NCI-H460 (cell line): ENCODE data around the gene MCC. TPM values are rescaled to one million over a fixed set of nuclear protein-coding genes. Genes with fewer than 3 reads are reported as not detected.

Source experiments
- DNase-seq: peaks from one replicate; pipeline ENCODE4 v3.0.0-alpha.2; 2016; ENCODE audit warnings: low read depth; ENCODE audit errors: extremely low read depth
- total RNA-seq: library from RNA; depleted of rRNA; stranded (reverse); fragments of >200 nt; shearing (Covaris generic); gene quantifications from 2 replicates; pipeline ENCODE4 v1.2.3, GENCODE V29; 2014

MCC gene
- total RNA-seq, 1 experiment from 2014 or later: 19.5 TPM

GRCh38 chr5:113190347-113190746 lies 297.9 kb downstream of the MCC start:
- no peak for DNase-seq

- no peak for DNase-seq
These were observed 299.0 kb downstream of the MCC start for GRCh38 chr5:113189291-113189690.

DNA sequence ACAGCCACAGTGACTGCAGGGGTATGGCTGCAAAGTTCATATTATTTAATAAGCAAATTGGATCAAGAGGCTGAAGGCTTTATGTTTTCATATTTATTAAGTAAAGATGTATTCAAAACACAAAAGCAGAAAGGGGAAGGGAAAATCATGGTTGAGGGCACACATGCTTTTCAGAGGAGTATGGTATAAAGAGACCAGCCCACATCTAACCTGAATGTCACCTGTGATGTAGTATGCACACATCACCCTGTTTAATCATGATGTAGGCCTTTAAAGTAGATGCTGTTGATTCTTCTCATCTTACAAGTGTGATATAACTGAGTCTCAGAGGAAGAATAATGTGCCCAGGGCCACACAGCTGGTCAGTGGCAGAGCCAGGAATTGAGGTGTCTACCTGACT lies 299.8 kb downstream of the MCC start:
- no peak for DNase-seq

- no peak for DNase-seq
These were observed 300.3 kb downstream of the MCC start for GRCh38 chr5:113187906-113188305.

- DNase-seq: no peak
These were observed 302.2 kb downstream of the MCC start for GRCh38 chr5:113186061-113186460.

GRCh38 chr5:113183694-113184093 lies 304.6 kb downstream of the MCC start:
- DNase-seq: no peak

GRCh38 chr5:113182658-113183344 lies 305.5 kb downstream of the MCC start:
- DNase-seq: no peak

DNA sequence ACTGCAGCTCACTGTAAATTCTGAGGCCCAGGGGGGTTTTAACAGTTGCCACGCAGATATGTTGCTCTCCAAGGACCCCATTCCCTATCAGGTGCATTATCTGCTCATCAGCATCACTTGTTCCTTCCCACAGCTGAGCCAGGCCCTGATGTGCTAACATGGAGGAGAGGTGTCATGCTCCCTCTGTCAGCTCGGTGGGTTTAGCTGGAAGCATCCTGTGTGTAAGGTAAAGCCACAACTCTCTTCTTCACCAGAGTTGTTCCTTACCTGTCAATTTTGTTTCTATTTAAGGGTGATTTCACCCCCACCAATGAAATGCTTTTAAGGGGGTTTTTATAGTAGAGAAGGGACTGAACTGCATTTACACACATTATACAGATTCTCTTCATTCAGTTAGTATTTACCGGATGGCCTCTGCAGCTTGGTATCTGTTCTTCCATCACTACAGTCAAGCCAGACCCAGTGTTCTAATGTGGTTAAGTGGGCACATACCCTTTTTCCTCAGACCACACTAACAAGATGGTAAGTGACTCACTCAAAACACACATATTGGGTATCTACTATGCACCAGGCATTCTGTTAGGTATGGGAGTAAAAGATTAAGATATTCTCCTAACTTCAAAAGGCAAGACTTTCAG lies 306.3 kb downstream of the MCC start:
- no peak for DNase-seq

GRCh38 chr5:113181409-113181808 lies 306.8 kb downstream of the MCC start:
- no peak for DNase-seq

DNA sequence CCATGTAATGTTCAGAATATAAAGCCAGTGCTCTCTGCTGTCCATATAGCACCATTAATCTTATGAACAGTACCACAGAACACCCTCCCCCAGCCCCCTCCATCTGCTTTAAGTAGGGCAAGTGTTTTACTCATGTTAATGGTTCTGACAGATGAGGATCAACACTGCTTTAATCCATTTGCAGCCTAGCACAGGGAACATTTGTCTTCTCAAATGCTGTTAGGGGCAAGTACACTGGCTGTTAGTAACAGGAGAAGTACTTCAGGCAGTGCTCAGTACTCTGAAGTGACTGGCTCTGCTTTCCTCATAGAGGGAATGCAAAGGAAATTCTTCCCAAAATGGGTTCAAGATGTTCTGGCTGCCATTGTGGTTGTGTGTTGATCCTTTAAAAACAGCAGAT lies 309.1 kb downstream of the MCC start:
- DNase-seq: no peak

- DNase-seq: no peak
These were observed 310.0 kb downstream of the MCC start for GRCh38 chr5:113178073-113178779.

- no peak for DNase-seq
These were observed 311.0 kb downstream of the MCC start for GRCh38 chr5:113177225-113177624.

DNA sequence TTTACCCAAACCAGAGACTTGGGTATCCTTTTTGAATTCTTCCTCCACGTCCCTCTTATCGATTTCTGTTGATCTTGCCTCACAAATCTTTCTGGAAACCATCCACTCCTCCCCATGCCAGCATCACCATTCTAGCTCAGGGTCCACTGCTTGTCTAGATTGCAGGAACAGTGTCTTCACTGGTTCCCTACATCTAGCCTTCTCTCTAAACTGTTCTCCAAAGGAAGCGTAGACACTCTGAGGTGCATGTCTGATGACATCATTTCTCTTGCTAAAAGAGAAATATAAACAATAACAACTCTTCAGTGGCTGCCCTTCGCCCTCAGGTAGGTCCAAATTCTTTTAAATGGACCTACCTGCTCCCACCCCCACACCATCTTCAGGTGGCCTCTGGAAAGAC lies 311.5 kb downstream of the MCC start:
- DNase-seq: no peak

GRCh38 chr5:113176196-113176595 lies 312.1 kb downstream of the MCC start:
- no peak for DNase-seq

DNA sequence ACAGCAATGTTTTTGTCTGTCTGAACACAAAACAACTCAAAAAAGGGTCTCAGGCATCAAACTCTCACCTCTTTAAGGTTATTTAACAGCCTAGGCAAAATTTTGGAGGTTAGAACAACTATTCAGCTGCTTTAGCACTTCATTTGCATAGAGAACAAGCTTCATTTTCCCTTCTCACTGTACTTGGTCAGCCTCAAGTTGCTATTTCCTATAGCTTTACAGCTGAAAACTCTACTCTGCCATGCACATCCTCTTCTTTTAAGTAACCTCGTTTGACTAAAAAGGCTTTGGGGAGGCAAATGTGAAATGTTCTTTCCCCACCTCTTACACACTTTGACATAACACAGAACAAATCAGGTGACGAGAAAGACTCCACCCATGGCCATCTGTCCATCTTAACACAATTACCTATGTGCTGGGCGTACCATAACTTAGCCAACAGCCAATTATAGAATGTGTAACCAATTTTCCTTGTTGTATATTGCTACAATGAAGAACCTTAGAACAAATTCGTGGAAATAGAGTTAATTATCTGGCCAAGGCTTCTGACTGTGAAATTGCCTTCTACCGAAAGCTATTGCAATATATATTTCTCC lies 315.9 kb downstream of the MCC start:
- DNase-seq: no peak

GRCh38 chr5:113171520-113171919 lies 316.7 kb downstream of the MCC start:
- DNase-seq: no peak

DNA sequence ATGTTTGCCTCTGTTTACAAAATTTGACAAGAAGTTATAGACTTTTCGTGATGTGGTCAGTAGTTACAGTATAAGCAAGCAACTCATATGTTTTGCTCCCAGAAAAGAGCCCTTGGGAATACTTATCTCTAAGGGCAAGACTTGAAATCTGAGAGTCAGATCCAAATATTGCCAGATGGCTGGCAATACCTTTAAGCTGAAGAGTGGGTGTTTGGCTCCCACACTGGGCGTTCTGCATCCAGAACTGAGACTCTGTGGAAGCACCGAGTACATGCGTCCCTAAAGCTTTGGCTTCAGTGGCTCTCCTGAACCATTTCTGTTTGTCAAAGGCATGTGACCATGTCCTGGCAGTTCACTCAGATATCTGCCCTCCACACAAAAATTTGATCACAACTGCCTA lies 317.5 kb downstream of the MCC start:
- DNase-seq: no peak

DNA sequence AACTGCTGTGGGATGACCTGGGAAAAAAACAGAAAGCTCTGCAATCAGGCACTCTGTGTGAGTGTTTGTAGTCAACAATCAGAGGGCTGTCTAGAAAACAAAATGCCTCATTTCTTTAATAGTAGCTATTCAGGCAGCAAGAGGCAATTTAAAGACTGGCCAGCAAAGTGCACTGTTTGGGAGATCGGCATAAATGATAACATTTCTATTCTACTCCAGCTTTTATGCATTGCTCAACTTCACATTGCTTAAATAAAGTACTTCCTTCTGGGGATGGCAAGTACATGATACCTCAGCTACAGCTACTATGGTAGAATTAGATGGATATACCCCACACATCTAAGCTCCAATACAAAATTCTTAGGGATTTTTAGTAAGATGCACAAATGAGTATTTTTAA lies 318.5 kb downstream of the MCC start:
- no peak for DNase-seq

- no peak for DNase-seq
These were observed 320.3 kb downstream of the MCC start for GRCh38 chr5:113167985-113168384.

DNA sequence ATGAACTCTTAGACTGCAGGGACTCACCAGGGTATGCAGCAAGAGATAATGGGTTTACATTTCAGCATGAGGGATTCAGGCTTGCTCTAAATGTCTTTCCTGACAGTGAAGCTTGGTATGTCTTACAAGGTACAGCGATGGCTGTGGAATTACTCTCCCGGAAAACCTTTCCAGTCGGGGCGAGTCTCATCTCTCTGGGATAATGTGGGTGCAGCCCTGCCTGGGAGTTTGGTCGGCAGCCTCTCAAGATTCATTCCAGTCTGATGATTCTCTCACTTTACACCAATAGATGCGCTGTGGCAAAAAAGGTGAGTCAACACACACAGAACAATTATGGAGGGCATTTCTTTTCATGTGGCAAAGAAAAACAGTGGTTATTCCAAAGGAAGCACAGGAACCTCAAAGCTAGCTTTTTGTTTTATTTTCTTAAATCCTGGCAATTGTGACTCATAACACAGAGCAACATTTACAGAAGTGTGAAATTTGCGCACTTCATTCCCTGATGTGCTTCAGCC lies 321.3 kb downstream of the MCC start:
- DNase-seq: peak; percentile 77

DNA sequence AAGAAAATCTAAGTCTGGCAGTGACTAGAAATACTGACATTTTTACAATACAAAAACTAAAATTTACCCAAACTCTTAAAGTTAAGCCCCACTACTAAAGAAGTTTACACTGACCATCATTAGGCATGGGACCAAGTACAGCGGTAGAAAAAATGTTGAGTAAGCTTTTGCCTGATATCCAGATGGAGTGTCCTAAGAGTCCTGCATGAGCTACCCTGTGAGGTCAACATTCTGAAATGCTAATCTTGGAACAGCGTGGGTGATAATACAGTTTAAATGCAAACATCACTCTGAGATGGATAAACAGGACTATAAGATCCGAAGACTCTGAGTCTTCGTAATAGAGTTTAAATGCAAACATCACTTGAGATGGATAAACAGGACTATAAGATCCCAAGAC lies 322.0 kb downstream of the MCC start:
- DNase-seq: no peak
